Measurements from ENCODE around the gene FGD6.
A peak's percentile ranks its signal among the peaks of the same experiment; 100 is the strongest.

The FGD6 gene

DNA sequence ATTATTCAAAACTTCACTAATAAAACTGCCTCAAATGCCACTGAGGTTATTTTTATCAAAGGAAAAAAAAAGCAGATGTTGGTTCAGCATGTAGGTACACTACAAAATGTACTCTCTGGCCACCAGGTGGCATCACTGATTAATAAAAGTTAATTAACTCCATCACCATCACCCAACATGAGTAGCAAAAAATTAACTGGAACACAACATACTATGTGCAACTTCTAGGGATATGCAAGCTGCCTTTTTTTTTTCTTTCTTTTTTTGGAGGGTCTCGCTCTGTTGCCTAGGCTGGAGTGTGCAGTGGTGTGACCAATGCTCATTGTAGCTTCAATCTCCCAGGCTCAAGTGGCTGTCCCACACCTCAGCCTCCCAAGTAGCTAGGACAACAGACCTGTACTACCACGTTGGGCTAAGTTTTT lies 100.1 kb downstream of the FGD6 start:
- peak; percentile 72 for DNase-seq
- no peaks in the 10 kb centered on the region for H3K27me3 ChIP-seq
- no peaks in the 10 kb centered on the region for H3K9me3 ChIP-seq
- no peaks in the 10 kb centered on the region; the same call in 1 of the 2 replicates for H3K36me3 ChIP-seq
- H3K4me3 ChIP-seq (ENCODE audit: low read depth, low read length), result no peak overlapping the region
- TF ChIP-seq, protein P1, sequence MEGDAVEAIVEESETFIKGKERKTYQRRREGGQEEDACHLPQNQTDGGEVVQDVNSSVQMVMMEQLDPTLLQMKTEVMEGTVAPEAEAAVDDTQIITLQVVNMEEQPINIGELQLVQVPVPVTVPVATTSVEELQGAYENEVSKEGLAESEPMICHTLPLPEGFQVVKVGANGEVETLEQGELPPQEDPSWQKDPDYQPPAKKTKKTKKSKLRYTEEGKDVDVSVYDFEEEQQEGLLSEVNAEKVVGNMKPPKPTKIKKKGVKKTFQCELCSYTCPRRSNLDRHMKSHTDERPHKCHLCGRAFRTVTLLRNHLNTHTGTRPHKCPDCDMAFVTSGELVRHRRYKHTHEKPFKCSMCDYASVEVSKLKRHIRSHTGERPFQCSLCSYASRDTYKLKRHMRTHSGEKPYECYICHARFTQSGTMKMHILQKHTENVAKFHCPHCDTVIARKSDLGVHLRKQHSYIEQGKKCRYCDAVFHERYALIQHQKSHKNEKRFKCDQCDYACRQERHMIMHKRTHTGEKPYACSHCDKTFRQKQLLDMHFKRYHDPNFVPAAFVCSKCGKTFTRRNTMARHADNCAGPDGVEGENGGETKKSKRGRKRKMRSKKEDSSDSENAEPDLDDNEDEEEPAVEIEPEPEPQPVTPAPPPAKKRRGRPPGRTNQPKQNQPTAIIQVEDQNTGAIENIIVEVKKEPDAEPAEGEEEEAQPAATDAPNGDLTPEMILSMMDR (IDR thresholded peaks at IDR 0.05; ENCODE audit: low read depth, low read length), result peak; percentile 68
- no peaks in the 10 kb centered on the region for H3K4me1 ChIP-seq

DNA sequence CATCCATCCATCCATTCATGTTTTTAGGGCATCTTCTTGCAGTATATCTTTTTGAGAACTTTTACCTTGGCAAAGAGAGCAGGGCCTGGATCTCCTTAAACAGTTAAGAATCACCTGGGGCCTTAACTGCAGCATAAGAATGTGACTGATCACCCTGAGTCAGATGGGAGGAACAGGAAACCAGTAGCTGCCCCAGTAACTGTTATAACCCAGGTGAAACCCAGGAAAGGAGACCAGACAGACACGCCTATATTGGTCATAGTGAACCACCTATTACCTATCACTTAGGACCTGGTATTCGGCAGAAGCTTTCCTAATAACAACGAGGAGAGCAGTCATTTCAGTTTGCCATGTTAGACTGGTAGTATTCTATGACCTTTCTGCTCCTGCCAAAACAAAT lies 100.5 kb downstream of the FGD6 start:
- Histone ChIP-seq H3K9me3 (no peaks in the 10 kb centered on the region), H3K4me1 (no peaks in the 10 kb centered on the region), H3K27me3 (no peaks in the 10 kb centered on the region), H3K4me3 (ENCODE audit: low read depth, low read length) (no peak overlapping the region), H3K36me3 (no peaks in the 10 kb centered on the region; the same call in 1 of the 2 replicates)
- TF ChIP-seq, protein P1 (IDR thresholded peaks at IDR 0.05; ENCODE audit: low read depth, low read length), result no peak
- DNase-seq, result no peak

DNA sequence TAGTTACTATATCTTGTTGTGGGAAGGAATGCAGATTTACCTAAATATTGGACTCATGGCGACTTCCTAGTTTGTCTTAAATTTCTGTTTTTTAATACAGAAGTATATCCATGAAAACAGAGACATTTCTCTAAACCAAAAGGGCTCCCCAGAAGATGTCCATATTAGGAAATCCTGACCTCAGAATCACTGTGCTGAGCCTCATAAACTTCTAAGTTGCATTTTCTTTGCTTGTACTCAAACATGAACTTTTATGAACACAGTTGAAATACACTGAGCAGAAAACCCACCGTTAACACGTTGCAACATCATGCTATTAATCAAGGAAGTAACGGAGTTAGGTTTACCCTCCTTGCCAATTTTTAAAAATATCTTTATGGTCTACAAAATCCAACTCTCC lies 100.9 kb downstream of the FGD6 start:
- no peak for DNase-seq
- Histone ChIP-seq H3K4me3 (ENCODE audit: low read depth, low read length) (no peak overlapping the region), H3K27me3 (no peaks in the 10 kb centered on the region), H3K9me3 (no peaks in the 10 kb centered on the region), H3K36me3 (no peaks in the 10 kb centered on the region; the same call in 1 of the 2 replicates), H3K4me1 (no peaks in the 10 kb centered on the region)
- TF ChIP-seq, protein P1 (IDR thresholded peaks at IDR 0.05; ENCODE audit: low read depth, low read length), result no peak

DNA sequence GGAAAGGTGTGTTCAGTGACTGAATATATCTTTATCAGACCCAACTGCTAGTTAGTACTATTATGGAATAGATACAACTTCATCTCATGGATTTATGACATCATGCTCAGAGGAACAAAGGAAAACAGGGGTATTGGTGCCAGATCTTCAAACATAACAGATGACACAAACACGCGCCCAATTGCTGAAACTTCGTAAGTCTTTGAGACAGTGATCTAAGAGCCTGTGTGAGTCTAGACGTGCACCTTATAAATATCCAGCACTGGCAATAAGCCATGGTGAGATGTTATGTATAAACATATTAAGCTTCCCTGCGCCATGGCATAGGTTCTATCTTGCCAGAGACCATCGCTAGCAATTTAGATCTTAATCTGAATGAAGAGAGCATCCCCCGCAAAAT lies 101.6 kb downstream of the FGD6 start:
- TF ChIP-seq, protein P1 (IDR thresholded peaks at IDR 0.05; ENCODE audit: low read depth, low read length), result no peak
- Histone ChIP-seq H3K4me1 (no peaks in the 10 kb centered on the region), H3K9me3 (no peaks in the 10 kb centered on the region), H3K4me3 (ENCODE audit: low read depth, low read length) (no peak overlapping the region), H3K27me3 (no peaks in the 10 kb centered on the region), H3K36me3 (no peaks in the 10 kb centered on the region; the same call in 1 of the 2 replicates)
- no peak for DNase-seq

- Histone ChIP-seq H3K4me3 (ENCODE audit: low read depth, low read length) (no peak overlapping the region), H3K27me3 (no peaks in the 10 kb centered on the region), H3K4me1 (no peaks in the 10 kb centered on the region), H3K9me3 (no peaks in the 10 kb centered on the region), H3K36me3 (no peaks in the 10 kb centered on the region; the same call in 1 of the 2 replicates)
- DNase-seq, result no peak
- TF ChIP-seq, protein P1 (IDR thresholded peaks at IDR 0.05; ENCODE audit: low read depth, low read length), result no peak
These were observed 102.4 kb downstream of the FGD6 start for GRCh38 chr12:95114766-95115405.

- no peak for DNase-seq
- TF ChIP-seq, protein P1 (IDR thresholded peaks at IDR 0.05; ENCODE audit: low read depth, low read length), result no peak
- Histone ChIP-seq H3K4me3 (ENCODE audit: low read depth, low read length) (no peak overlapping the region), H3K9me3 (no peaks in the 10 kb centered on the region), H3K27me3 (no peaks in the 10 kb centered on the region), H3K4me1 (no peaks in the 10 kb centered on the region), H3K36me3 (no peaks in the 10 kb centered on the region; the same call in 1 of the 2 replicates)
These were observed 109.9 kb downstream of the FGD6 start for GRCh38 chr12:95107362-95107761.

All from BE2C (cell line).